ENCODE measurements around the gene FAAP20.

Gene FAAP20

DNA sequence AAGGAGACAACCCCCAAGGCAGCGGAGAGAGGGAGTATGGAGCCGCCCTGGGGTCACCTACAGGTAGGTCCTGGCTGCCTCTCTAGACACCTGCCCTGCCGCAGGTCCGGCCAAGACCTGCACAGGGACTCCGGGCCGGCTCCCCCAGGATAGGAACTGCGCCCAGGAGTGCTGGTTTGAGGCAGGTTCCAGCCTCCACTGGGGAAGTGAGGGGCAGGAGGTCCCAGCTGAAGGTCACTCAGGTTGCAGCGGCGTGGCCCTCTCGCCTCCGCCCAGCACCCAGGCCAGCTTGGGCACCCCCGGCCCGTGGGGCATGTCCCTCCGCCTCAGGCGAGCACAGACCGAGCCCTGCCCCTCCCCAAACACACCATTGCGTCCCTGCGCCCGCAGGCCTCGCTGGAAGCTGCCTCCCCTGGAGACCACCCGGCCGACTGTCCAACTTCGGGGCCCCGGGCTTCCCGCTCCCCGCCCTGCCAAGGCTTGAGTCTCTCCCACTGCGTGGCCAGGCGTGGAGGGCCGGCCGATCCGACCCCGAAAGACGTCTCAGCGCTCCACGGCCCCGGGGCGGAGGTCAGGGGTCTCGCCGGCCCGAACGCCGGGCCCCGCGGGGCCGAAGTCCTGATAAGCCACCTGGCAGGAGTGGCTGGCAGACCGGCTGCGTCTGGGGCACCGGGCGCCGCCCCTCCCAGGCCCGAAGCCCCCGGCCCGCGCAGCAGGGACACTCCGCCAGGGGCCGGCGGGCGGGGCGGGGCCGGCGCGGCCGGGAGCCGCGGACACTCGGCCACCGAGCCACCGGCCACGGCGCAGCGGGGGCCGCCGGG, 32.2 kb upstream of the FAAP20 start:
- ATAC-seq (ENCODE audit: low read depth) (no peak), DNase-seq (ENCODE audit: low spot score in 2 of 2) (no peak)
- Mint-ChIP-seq H3K27me3 (no peaks in the 10 kb centered on the region), H3K36me3 (no peaks in the 10 kb centered on the region), H3K4me1 (peaks cover 22% of the 10 kb centered on the region), H3K4me3 (peak overlapping the region; percentile 85), H3K9me3 (no peaks in the 10 kb centered on the region), H3K27ac (no peak overlapping the region)

GRCh38 chr1:2224631-2225428, 30.3 kb upstream of the FAAP20 start:
- Mint-ChIP-seq H3K9me3 (no peaks in the 10 kb centered on the region), H3K27ac (no peak overlapping the region), H3K36me3 (no peaks in the 10 kb centered on the region), H3K4me1 (peaks cover 10% of the 10 kb centered on the region), H3K4me3 (no peak overlapping the region), H3K27me3 (no peaks in the 10 kb centered on the region)
- ATAC-seq (ENCODE audit: low read depth) (no peak), DNase-seq (ENCODE audit: low spot score in 2 of 2) (no peak)

GRCh38 chr1:2224170-2224584, 29.6 kb upstream of the FAAP20 start:
- no peak for ATAC-seq (ENCODE audit: low read depth)
- Mint-ChIP-seq H3K27me3 (no peaks in the 10 kb centered on the region), H3K9me3 (no peaks in the 10 kb centered on the region), H3K4me3 (no peak overlapping the region), H3K4me1 (peaks cover 6% of the 10 kb centered on the region), H3K27ac (no peak overlapping the region), H3K36me3 (no peaks in the 10 kb centered on the region)
- DNase-seq (ENCODE audit: low spot score in 2 of 2) = no peak

- H3K27me3 Mint-ChIP-seq = no peaks in the 10 kb centered on the region
- no peak for DNase-seq (ENCODE audit: low spot score in 2 of 2)
- peaks cover 3% of the 10 kb centered on the region for H3K9me3 Mint-ChIP-seq
- H3K36me3 Mint-ChIP-seq = no peaks in the 10 kb centered on the region
- no peak overlapping the region for H3K4me3 Mint-ChIP-seq
- peaks cover 5% of the 10 kb centered on the region for H3K4me1 Mint-ChIP-seq
- no peak overlapping the region for H3K27ac Mint-ChIP-seq
- no peak for ATAC-seq (ENCODE audit: low read depth)
Measured at GRCh38 chr1:2221271-2221670, 26.7 kb upstream of the FAAP20 start.

GRCh38 chr1:2216767-2217058, 22.1 kb upstream of the FAAP20 start:
- peaks cover 3% of the 10 kb centered on the region for H3K9me3 Mint-ChIP-seq
- H3K27me3 Mint-ChIP-seq = no peaks in the 10 kb centered on the region
- H3K4me1 Mint-ChIP-seq = no peaks in the 10 kb centered on the region
- ATAC-seq (ENCODE audit: low read depth) = no peak
- no peak overlapping the region for H3K4me3 Mint-ChIP-seq
- no peaks in the 10 kb centered on the region for H3K36me3 Mint-ChIP-seq
- DNase-seq (ENCODE audit: low spot score in 2 of 2) = no peak
- no peak overlapping the region for H3K27ac Mint-ChIP-seq

GRCh38 chr1:2215909-2216766, 21.6 kb upstream of the FAAP20 start:
- no peaks in the 10 kb centered on the region for H3K4me1 Mint-ChIP-seq
- H3K27me3 Mint-ChIP-seq = no peaks in the 10 kb centered on the region
- ATAC-seq (ENCODE audit: low read depth) (no peak), DNase-seq (ENCODE audit: low spot score in 2 of 2) (no peak)
- H3K36me3 Mint-ChIP-seq = no peaks in the 10 kb centered on the region
- no peak overlapping the region for H3K4me3 Mint-ChIP-seq
- peaks cover 3% of the 10 kb centered on the region for H3K9me3 Mint-ChIP-seq
- H3K27ac Mint-ChIP-seq = no peak overlapping the region

GRCh38 chr1:2215329-2215728, 20.8 kb upstream of the FAAP20 start:
- Mint-ChIP-seq H3K4me1 (no peaks in the 10 kb centered on the region), H3K36me3 (no peaks in the 10 kb centered on the region), H3K9me3 (peaks cover 3% of the 10 kb centered on the region), H3K27me3 (no peaks in the 10 kb centered on the region), H3K27ac (no peak overlapping the region), H3K4me3 (no peak overlapping the region)
- DNase-seq (ENCODE audit: low spot score in 2 of 2) (no peak), ATAC-seq (ENCODE audit: low read depth) (no peak)

DNA sequence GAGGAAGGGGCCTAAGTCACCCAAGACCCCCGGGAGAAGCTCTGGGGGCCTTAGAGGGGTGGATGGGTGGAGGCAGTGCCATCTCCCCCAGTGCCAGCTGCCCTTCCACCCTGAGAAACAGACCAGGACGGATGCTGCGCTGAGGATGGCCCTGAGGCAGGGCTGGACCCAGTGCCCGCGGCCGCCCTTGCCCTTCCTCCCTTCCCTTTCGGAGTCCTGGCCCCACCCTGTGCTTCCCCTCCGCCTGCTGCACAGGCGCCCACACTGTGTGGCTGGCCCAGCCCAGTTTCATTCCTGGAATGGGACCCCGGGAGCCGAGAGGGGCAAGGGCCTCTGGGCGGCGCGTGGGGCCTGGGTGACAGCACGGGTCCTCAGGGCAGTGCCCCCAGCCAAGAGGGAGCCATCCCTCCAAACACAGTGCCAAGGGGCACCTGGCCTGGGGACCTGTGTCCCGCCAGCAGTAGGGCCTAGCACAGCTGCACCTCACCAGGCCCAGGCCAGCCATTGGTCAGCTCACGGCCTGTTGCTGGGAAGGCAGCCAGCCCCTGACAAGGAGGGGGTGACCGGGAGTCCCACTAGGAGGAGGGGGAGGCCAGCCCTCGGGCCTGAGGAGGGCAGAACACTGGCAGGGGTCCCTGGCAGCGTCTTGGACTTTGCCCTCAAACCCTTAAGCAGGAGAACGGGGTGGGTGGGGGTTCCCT, 20.1 kb upstream of the FAAP20 start:
- no peaks in the 10 kb centered on the region for H3K27me3 Mint-ChIP-seq
- no peaks in the 10 kb centered on the region for H3K4me1 Mint-ChIP-seq
- no peak overlapping the region for H3K4me3 Mint-ChIP-seq
- H3K27ac Mint-ChIP-seq = no peak overlapping the region
- no peak for ATAC-seq (ENCODE audit: low read depth)
- peaks cover 3% of the 10 kb centered on the region for H3K9me3 Mint-ChIP-seq
- no peak for DNase-seq (ENCODE audit: low spot score in 2 of 2)
- H3K36me3 Mint-ChIP-seq = no peaks in the 10 kb centered on the region

- H3K27me3 Mint-ChIP-seq = no peaks in the 10 kb centered on the region
- no peak overlapping the region for H3K27ac Mint-ChIP-seq
- H3K9me3 Mint-ChIP-seq = peaks cover 1% of the 10 kb centered on the region
- DNase-seq (ENCODE audit: low spot score in 2 of 2) (no peak), ATAC-seq (ENCODE audit: low read depth) (no peak)
- H3K4me3 Mint-ChIP-seq = no peak overlapping the region
- no peaks in the 10 kb centered on the region for H3K4me1 Mint-ChIP-seq
- no peaks in the 10 kb centered on the region for H3K36me3 Mint-ChIP-seq
Measured at GRCh38 chr1:2213576-2214505, 19.3 kb upstream of the FAAP20 start.

DNA sequence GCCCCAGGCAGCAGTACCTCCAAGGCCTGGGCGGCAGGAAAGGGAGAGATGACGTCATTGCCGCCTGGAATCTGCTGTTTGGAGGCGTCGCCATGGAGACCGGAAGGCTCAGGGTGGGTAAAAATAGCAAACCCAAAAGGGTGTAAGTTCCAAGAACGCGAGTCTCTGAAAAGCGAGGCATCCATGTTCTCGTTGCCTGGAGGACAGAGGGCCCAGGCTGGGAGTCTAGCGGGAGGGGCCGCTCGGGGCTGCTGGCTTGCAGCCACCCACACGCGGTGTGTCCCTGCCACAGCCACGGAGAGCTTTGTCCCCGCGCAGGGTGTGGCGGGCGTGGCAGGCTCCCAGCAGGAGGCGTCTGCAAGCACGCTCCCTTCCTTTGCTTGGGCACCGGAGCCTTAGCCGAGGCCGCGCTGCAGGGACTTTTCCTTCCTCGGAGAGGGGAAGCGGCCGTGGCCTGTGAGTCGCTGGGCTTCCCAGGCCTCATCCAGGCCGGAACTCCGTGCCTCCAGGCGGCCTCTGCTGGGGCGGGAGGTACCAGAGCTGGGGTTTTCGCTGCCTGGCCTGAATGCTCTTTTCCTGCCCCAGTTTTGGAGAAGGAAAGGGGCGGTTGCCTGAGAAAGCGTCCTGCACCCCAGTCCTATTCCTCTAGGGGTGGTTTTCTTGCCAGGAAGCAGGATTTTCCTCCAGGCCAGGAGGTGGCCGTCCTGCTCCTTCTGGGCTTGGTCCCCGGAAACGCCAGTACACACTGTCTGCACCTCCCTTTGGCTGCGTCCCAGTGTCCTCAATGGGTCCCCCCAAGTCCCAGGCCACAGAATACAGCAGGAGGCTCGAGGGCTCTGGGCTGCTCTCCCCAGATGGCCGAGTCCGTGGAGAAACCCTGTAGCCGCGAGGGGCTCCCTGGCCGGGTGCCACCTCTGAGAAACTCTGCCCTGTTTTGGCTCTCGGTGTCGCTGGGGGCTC, 18.2 kb upstream of the FAAP20 start:
- no peaks in the 10 kb centered on the region for H3K4me1 Mint-ChIP-seq
- no peaks in the 10 kb centered on the region for H3K9me3 Mint-ChIP-seq
- H3K36me3 Mint-ChIP-seq = no peaks in the 10 kb centered on the region
- peak overlapping the region; percentile 49 for H3K4me3 Mint-ChIP-seq
- no peak for DNase-seq (ENCODE audit: low spot score in 2 of 2)
- H3K27me3 Mint-ChIP-seq = no peaks in the 10 kb centered on the region
- ATAC-seq (ENCODE audit: low read depth) = peak; percentile 78
- H3K27ac Mint-ChIP-seq = no peak overlapping the region

DNA sequence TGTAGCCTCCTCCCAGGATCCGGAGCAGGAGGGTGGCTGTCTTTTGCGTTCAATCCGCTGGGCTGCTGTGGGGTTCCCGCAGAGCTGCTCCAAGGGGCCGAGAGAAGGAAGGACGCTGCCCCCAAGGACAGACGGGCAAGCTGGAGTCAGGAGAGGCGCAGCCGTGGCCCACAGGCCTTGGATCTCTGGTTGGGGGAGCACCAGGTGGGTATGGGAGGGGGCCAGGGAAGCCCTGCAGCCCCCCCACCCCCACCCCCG, 17.6 kb upstream of the FAAP20 start:
- H3K27ac Mint-ChIP-seq = no peak overlapping the region
- no peaks in the 10 kb centered on the region for H3K36me3 Mint-ChIP-seq

DNA sequence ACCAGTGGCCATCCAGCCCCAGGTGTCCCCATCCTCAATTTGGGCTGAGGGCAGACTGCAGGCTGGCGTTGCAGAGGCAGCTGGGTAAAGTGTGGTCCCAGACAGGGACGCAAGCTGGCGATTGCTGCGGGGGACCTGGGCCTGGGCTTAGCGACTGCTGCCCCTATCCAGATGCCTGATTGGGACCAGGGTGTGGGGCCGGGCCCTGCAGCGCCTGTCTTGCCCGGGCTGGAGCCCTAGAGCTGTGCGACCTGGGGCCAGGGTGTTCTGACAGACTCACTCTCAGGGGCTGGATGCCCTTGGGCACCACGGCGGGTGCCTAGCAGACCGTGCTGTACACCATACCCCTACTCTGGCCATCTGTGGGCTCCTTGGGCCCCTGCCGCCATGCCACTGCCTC, 16.2 kb upstream of the FAAP20 start:
- H3K36me3 Mint-ChIP-seq = no peaks in the 10 kb centered on the region
- no peak overlapping the region for H3K4me3 Mint-ChIP-seq
- DNase-seq (ENCODE audit: low spot score in 2 of 2) = no peak
- no peaks in the 10 kb centered on the region for H3K27me3 Mint-ChIP-seq
- H3K9me3 Mint-ChIP-seq = no peaks in the 10 kb centered on the region
- ATAC-seq (ENCODE audit: low read depth) = no peak
- peaks cover 3% of the 10 kb centered on the region for H3K4me1 Mint-ChIP-seq
- no peak overlapping the region for H3K27ac Mint-ChIP-seq

More for the DNA sequence above, 17.6 kb upstream of the FAAP20 start:
- H3K27me3 Mint-ChIP-seq = no peaks in the 10 kb centered on the region
- H3K4me1 Mint-ChIP-seq = no peaks in the 10 kb centered on the region
- no peak for ATAC-seq (ENCODE audit: low read depth)
- H3K9me3 Mint-ChIP-seq = no peaks in the 10 kb centered on the region
- DNase-seq (ENCODE audit: low spot score in 2 of 2) = no peak
- peak overlapping the region; percentile 29 for H3K4me3 Mint-ChIP-seq
